ENCODE results near the gene GRM4.
A peak's percentile ranks its signal among the peaks of the same experiment; 100 is the strongest.

GRM4 gene

DNA sequence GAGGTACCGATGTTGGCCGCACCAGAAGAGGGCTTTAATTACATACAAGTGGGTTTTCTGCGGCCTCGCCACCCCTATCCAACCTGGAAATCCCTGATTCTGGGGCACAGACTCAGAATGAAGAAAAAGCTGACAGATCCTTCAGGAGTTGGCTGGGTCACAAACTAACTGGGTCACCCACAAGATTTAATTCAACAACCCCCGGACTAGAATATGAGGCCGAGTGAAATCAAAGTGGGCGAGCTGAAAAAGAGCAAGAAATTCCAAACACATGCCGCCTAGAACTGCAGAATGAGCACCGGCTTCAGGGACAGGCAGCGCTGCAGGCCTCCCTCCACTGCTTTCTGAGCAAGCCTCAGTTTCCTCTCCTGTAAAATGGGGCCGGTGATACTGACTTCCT is 30.0 kb downstream of the GRM4 start:
- TF ChIP-seq POLR2A (IDR thresholded peaks at IDR 0.05; ENCODE audit: low read length): no peak
- no peak for TF ChIP-seq GATA1 (IDR thresholded peaks at IDR 0.05; ENCODE audit: low read depth, low read length)
- DNase-seq: no peak

GRCh38 chr6:34115403-34115795 is 30.5 kb downstream of the GRM4 start:
- TF ChIP-seq GATA1 (IDR thresholded peaks at IDR 0.05; ENCODE audit: low read depth, low read length): no peak
- TF ChIP-seq POLR2A (IDR thresholded peaks at IDR 0.05; ENCODE audit: low read length): no peak
- DNase-seq: peak; percentile 24 to 44

DNA sequence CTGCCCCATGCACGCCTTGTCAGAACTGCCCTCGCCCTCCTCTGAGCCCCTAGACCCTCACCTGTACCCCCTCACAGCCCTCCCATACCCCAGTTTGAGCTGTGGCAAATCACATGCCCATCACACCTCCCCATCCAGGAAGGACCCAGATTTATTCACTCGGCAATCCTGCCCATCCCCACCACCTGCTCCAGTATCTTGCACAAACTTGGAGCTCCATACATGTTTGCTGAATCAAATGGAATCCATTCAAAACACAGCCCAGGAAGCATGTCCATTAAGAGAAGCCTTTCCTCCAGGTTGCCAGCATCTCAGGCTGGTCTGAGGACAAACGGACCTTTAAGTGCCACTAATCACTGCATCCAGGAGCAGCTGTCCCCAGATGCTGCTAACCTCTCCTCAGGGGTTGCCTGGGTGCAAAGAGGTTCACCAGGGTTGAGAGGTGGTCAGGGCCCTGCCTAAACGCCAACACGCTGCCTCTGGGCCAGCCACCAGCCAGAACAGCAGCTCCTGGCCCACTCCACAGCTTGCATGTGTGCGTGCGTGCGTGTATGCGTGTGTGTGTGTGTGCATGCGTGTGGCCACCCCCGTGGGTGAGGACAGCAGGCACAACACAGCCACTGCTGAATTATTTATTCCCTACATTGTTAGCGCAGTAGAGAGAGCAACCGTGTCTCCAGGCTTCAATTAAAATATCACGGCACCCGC is 31.0 kb downstream of the GRM4 start:
- TF ChIP-seq GATA1 (IDR thresholded peaks at IDR 0.05; ENCODE audit: low read depth, low read length) (no peak), POLR2A (IDR thresholded peaks at IDR 0.05; ENCODE audit: low read length) (no peak)
- no peak for DNase-seq

GRCh38 chr6:34113532-34113931 is 32.4 kb downstream of the GRM4 start:
- DNase-seq: no peak
- TF ChIP-seq POLR2A (IDR thresholded peaks at IDR 0.05; ENCODE audit: low read length) (no peak), GATA1 (IDR thresholded peaks at IDR 0.05; ENCODE audit: low read depth, low read length) (no peak)

GRCh38 chr6:34112126-34112525 is 33.8 kb downstream of the GRM4 start:
- TF ChIP-seq POLR2A (IDR thresholded peaks at IDR 0.05; ENCODE audit: low read length): no peak
- TF ChIP-seq GATA1 (IDR thresholded peaks at IDR 0.05; ENCODE audit: low read depth, low read length): no peak
- DNase-seq: no peak

DNA sequence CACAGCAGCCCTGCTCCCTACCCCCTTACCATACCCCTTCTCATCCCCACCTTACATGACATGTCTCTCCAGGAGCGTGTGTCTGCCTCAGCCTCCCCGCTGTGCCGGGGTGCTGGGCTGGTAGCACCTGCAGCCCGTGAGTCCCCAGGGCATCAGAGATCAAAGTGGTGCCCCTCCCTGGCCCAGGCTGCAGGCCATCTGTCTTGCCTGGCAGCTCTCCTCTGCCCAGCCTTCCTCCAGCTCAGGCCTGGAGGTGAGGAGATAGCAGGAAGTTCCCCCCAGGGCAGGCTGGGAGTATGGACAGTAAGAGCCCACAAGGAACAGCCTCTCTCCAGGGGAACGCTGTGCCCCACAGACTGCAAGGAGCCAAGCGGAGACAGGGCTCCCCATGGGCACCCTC is 35.3 kb downstream of the GRM4 start:
- no peak for DNase-seq
- TF ChIP-seq GATA1 (IDR thresholded peaks at IDR 0.05; ENCODE audit: low read depth, low read length) (no peak), POLR2A (IDR thresholded peaks at IDR 0.05; ENCODE audit: low read length) (no peak)

GRCh38 chr6:34108176-34108575 is 37.7 kb downstream of the GRM4 start:
- DNase-seq: no peak
- TF ChIP-seq GATA1 (IDR thresholded peaks at IDR 0.05; ENCODE audit: low read depth, low read length) (no peak), POLR2A (IDR thresholded peaks at IDR 0.05; ENCODE audit: low read length) (no peak)

- no peak for DNase-seq
- TF ChIP-seq GATA1 (IDR thresholded peaks at IDR 0.05; ENCODE audit: low read depth, low read length) (no peak), POLR2A (IDR thresholded peaks at IDR 0.05; ENCODE audit: low read length) (no peak)
Observed at GRCh38 chr6:34106900-34107299, 39.0 kb downstream of the GRM4 start.

DNA sequence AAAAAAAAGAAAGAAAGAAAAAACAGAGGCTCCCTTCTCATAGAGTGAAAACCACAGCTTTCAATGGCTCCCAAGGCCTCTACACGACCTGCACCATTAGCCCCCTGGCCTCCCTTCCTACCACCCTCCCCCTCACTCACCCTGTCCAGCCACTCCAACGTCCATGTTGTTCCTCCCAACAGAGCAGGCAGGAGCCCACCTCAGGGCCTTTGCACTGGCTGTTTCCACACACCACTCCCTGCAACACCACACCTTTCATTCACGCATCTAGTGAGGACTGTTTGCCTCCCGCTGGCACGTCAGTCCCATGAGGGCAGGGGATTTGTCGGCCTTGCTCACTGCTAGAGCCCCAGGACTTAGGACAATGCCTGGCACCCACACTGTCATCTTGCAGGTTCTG is 39.5 kb downstream of the GRM4 start:
- TF ChIP-seq GATA1 (IDR thresholded peaks at IDR 0.05; ENCODE audit: low read depth, low read length) (no peak), POLR2A (IDR thresholded peaks at IDR 0.05; ENCODE audit: low read length) (no peak)
- DNase-seq: no peak

- TF ChIP-seq POLR2A (IDR thresholded peaks at IDR 0.05; ENCODE audit: low read length): no peak
- TF ChIP-seq GATA1 (IDR thresholded peaks at IDR 0.05; ENCODE audit: low read depth, low read length): no peak
- no peak for DNase-seq
Observed at GRCh38 chr6:34104628-34105027, 41.3 kb downstream of the GRM4 start.

- no peak for TF ChIP-seq GATA1 (IDR thresholded peaks at IDR 0.05; ENCODE audit: low read depth, low read length)
- TF ChIP-seq POLR2A (IDR thresholded peaks at IDR 0.05; ENCODE audit: low read length): no peak
- no peak for DNase-seq
Observed at GRCh38 chr6:34104186-34104585, 41.7 kb downstream of the GRM4 start.

- no peak for TF ChIP-seq POLR2A (IDR thresholded peaks at IDR 0.05; ENCODE audit: low read length)
- TF ChIP-seq GATA1 (IDR thresholded peaks at IDR 0.05; ENCODE audit: low read depth, low read length): no peak
- DNase-seq: no peak
Observed at GRCh38 chr6:34103321-34103720, 42.6 kb downstream of the GRM4 start.

- TF ChIP-seq GATA1 (IDR thresholded peaks at IDR 0.05; ENCODE audit: low read depth, low read length) (no peak), POLR2A (IDR thresholded peaks at IDR 0.05; ENCODE audit: low read length) (no peak)
- DNase-seq: no peak
Observed at GRCh38 chr6:34102696-34103095, 43.2 kb downstream of the GRM4 start.

DNA sequence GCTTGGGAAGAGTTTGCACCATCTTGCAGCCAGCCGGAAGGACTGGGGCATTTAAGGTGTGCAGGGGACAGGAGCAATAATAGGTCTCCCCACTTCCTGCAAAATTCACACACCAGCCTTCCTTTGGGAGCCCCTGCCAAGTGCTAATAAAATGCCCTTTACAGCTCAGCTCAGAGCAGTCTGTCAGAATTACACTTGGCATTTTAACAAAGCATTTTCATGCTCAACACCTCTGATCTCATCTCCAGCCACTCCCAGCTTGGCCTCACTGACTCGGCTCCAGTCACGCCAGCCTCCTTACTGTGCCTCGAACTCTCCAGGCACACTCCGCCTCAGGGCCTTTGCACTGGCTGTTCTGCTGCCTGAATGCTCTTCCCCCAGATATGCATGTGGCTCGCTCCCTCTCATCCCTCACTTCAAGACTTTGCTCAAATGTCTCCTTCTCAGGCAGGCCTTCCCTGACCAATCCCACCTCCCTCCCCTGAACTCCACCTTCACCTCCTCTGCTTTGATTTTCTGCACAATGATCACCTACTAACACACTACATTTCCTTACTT is 43.7 kb downstream of the GRM4 start:
- no peak for DNase-seq
- no peak for TF ChIP-seq POLR2A (IDR thresholded peaks at IDR 0.05; ENCODE audit: low read length)
- no peak for TF ChIP-seq GATA1 (IDR thresholded peaks at IDR 0.05; ENCODE audit: low read depth, low read length)

- TF ChIP-seq POLR2A (IDR thresholded peaks at IDR 0.05; ENCODE audit: low read length) (no peak), GATA1 (IDR thresholded peaks at IDR 0.05; ENCODE audit: low read depth, low read length) (no peak)
- no peak for DNase-seq
Observed at GRCh38 chr6:34100788-34101187, 45.1 kb downstream of the GRM4 start.
